Ovary (tissue), 9 donors: ENCODE measurements around the gene POFUT1. TPM values are rescaled to one million over a fixed set of nuclear protein-coding genes. Genes with fewer than 3 reads are reported as not detected.

Experiments used
- DNase-seq, 5 donors: peaks; one replicate each; pipeline ENCODE4 v3.0.0-alpha.2; 2019 to 2020
- H3K27ac ChIP-seq, 2 donors: fragments of 200-600 bp; one replicate each; pipeline versions ENCODE4 v1.5.1 to v1.8.0; 2019 to 2022
- H3K27me3 ChIP-seq: fragments of 200-600 bp; one replicate; pipeline ENCODE4 v1.8.0; 2022
- H3K36me3 ChIP-seq: fragments of 200-600 bp; sonication (generic); one replicate; pipeline ENCODE4 v1.5.1; 2019
- H3K4me1 ChIP-seq: one replicate; pipeline ENCODE4 v1.8.1; 2013; ENCODE audit warnings: mild to moderate bottlenecking, moderate library complexity; ENCODE audit not compliant: insufficient read depth
- H3K4me3 ChIP-seq: fragments of 200-600 bp; sonication (generic); one replicate; pipeline ENCODE4 v1.5.1; 2017
- H3K9me3 ChIP-seq, 2 donors: fragments of 200-600 bp in 1 of 2; sonication (generic) in 1 of 2; one replicate each; pipeline versions ENCODE4 v1.5.1 to v1.8.1; 2013 to 2019; ENCODE audit warnings: mild to moderate bottlenecking in 1 of 2, moderate library complexity in 1 of 2
- EP300 ChIP-seq: sonication (generic); formaldehyde crosslinking; IDR thresholded peaks from one replicate; pipeline ENCODE4 v1.6.1; 2017; ENCODE audit warnings: antibody characterized with exemption
- POLR2A ChIP-seq: fragments of 450-650 bp; IDR thresholded peaks from one replicate; pipeline ENCODE4 v1.6.1; 2017; ENCODE audit warnings: antibody characterized with exemption, mild to moderate bottlenecking, moderate library complexity
- WGBS, 3 donors: extraction: QIAGEN DNeasy Blood & Tissue Kit in 1 of 3; methylation state at CpG; one replicate each; pipeline versions ENCODE4 v1.1.5 to v1.1.7; 2013 to 2017; 5-methylcytosine and 5-hydroxymethylcytosine counted together
- intact Hi-C, 4 donors: fragments of 100-400 bp; cut with DNase I; formaldehyde crosslinking; loops; one replicate each; pipeline versions ENCODE4 v1.11.0 to v1.15.1; 2022 to 2023
- polyA plus RNA-seq, 2 donors: library from polyadenylated mRNA; stranded (reverse); fragments of 200-250 nt in 1 of 2; fragments of 350-450 nt in 1 of 2; fragmentation: Illumina TruSeq in 1 of 2; extraction: RNeasy Lipid Tissue Mini Kit (QIAGEN cat#74804) in 1 of 2; gene quantifications; one replicate each; pipeline ENCODE4 v1.2.3, GENCODE V29; 2013 to 2014
- total RNA-seq, 7 donors: library from RNA; depleted of rRNA in 2 of 7; stranded (reverse); fragments of >200 nt in 2 of 7; fragmentation: NEBNext Ultra II Directional in 3 of 7; extraction: Animal tissue kit (Norgen Biotek cat#: 25700) in 3 of 7; gene quantifications; one replicate each; pipeline versions ENCODE4 v1.1.0 to v1.2.4, GENCODE V29; 2016 to 2023
- TF ChIP-seq, protein P1 (sequence below), 3 donors: fragments of 450-650 bp in 2 of 3; fragments of 200-600 bp in 1 of 3; IDR thresholded peaks; one replicate each; pipeline versions ENCODE4 v1.5.1 to v1.8.0; 2016 to 2022; ENCODE audit warnings: antibody characterized with exemption in 3 of 3, mild to moderate bottlenecking in 1 of 3
- donor health status: DM: no; HTN: no; CAD: no; lungs with moderate emphysema.
- donor health status: DM: no; HTN: no; CAD: no.
- donor health status: Bipolar disorder and iron deficiency.
- donor health status: DM: yes; HTN: yes; CAD: no.
- donor health status: DM: no; HTN: no; CAD: no.
- donor health status: DM: yes; HTN: yes; CAD: no.

Gene POFUT1
- total and polyA plus RNA-seq, 9 donors = 18.0 to 48.4 (median 32.3) TPM

DNA sequence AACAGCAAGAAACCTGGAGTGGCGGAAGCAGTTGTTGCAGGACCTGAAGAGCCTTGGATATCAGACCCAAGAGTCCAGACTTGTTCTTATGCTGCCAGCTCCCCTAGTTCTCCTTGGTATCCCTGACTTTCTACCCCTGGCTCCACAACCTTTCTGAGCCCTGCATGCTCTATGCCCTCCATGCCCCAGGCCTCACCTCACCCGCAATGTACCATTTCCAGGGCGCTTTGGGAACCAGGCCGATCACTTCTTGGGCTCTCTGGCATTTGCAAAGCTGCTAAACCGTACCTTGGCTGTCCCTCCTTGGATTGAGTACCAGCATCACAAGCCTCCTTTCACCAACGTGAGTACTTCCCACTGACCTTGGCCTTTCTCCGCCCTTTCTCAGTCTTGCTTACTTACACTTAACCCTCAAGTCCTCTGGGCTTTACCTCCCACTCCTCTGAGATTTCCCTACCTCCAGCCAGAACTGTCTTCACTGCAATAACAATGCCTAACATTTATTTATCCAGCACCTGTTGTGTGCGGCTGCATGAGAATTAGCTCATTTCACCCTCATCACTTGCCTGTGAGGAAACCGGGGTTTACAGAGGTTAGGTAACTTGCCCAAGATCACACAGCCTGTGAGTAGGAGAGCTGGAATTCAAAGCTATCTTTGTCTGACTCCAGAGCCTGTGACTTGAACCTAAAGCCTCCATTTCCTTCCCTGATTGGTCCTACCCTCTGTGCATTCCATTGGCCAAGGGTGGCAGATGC is 2.3 kb downstream of the POFUT1 start:
- Histone ChIP-seq H3K27ac (no peak overlapping the region), H3K9me3 (no peaks in the 10 kb centered on the region), H3K36me3 (no peaks in the 10 kb centered on the region), H3K4me1 (peaks cover 10% of the 10 kb centered on the region), H3K27me3 (no peaks in the 10 kb centered on the region), H3K4me3 (no peak overlapping the region)
- TF ChIP-seq POLR2A = no peak
- TF ChIP-seq EP300 = no peak
- TF ChIP-seq, protein P1, sequence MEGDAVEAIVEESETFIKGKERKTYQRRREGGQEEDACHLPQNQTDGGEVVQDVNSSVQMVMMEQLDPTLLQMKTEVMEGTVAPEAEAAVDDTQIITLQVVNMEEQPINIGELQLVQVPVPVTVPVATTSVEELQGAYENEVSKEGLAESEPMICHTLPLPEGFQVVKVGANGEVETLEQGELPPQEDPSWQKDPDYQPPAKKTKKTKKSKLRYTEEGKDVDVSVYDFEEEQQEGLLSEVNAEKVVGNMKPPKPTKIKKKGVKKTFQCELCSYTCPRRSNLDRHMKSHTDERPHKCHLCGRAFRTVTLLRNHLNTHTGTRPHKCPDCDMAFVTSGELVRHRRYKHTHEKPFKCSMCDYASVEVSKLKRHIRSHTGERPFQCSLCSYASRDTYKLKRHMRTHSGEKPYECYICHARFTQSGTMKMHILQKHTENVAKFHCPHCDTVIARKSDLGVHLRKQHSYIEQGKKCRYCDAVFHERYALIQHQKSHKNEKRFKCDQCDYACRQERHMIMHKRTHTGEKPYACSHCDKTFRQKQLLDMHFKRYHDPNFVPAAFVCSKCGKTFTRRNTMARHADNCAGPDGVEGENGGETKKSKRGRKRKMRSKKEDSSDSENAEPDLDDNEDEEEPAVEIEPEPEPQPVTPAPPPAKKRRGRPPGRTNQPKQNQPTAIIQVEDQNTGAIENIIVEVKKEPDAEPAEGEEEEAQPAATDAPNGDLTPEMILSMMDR (IDR thresholded peaks at IDR 0.05) = no peak
- WGBS, 3 donors = 60 to 71% (median 66%) methylated on average over 9 of the region's 9 CpGs
- intact Hi-C loops = loop anchor here in 1 of 4 donors (10.0 kb wide), 1 partner anchor 275 kb away; no protein-coding TSS in a partner anchor
- DNase-seq = no peak

DNA sequence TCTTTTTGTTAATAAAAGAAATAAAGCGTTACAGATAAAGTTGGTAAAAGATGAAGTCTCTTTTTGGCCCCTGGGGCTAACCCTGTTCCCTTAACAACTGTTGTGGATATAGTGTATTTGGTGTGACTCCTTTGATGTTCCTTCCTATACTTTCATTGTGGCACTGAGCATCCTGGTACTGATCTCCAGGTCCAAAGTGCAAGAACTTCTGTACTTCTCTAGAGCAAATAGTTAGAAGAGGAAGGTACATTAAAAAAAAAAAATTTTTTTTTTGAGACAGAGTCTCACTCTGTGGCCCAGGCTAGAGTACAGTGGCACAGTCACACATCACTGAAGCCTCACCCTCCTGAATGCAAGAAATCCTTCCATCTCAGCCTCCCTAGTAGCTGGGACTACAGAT is 6.2 kb downstream of the POFUT1 start:
- DNase-seq = no peak
- peaks cover 2% of the 10 kb centered on the region for H3K4me1 ChIP-seq
- H3K27ac ChIP-seq = no peak overlapping the region
- no peak overlapping the region for H3K4me3 ChIP-seq
- H3K9me3 ChIP-seq = no peaks in the 10 kb centered on the region
- 93 to 98% (median 97%) methylated on average over 1 of the region's 1 CpG for whole genome bisulfite sequencing, 3 donors
- TF ChIP-seq POLR2A (no peak), EP300 (no peak)
- TF ChIP-seq, protein P1 (IDR thresholded peaks at IDR 0.05) = no peak
- H3K27me3 ChIP-seq = no peaks in the 10 kb centered on the region
- intact Hi-C loops = no loop called here
- no peaks in the 10 kb centered on the region for H3K36me3 ChIP-seq

DNA sequence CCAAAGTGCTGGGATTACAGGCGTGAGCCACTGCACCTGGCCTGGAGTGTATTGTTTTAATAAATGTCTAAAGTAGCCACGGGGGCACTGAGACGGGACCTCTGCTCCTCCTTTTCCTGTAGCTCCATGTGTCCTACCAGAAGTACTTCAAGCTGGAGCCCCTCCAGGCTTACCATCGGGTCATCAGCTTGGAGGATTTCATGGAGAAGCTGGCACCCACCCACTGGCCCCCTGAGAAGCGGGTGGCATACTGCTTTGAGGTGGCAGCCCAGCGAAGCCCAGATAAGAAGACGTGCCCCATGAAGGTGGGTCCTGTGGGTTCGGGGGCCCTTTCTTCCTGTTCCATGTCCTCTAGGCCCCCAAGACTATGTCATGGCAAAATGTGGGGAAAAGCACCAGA is 7.5 kb downstream of the POFUT1 start:
- TF ChIP-seq EP300 (no peak), POLR2A (no peak)
- TF ChIP-seq, protein P1 (IDR thresholded peaks at IDR 0.05) = no peak
- no peak for DNase-seq
- 80 to 85% (median 82%) methylated on average over 8 of the region's 8 CpGs for WGBS, 3 donors
- no peaks in the 10 kb centered on the region for H3K27me3 ChIP-seq
- no peaks in the 10 kb centered on the region for H3K4me1 ChIP-seq
- no peak overlapping the region for H3K4me3 ChIP-seq
- H3K36me3 ChIP-seq = no peaks in the 10 kb centered on the region
- intact Hi-C loops = no loop called here
- H3K27ac ChIP-seq = no peak overlapping the region
- H3K9me3 ChIP-seq = no peaks in the 10 kb centered on the region

DNA sequence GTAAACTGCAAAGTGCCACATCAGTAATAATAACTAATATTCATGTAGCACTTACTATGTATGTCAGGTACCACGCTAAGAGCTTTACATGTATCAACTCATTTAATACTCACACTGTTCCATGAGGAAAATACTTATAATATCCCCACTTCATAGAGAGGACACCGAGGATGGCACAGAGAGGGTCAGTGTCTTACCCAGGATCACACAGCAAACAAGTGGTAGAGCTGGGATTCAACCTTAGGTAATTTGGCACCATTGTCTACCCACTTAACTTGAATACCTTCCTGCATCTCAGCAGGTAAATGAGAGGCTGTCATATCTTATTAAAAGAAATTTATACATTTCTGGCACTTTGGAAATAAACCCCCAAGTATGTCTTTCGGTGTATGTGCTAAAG is 8.0 kb downstream of the POFUT1 start:
- Histone ChIP-seq H3K4me3 (no peak overlapping the region), H3K27me3 (no peaks in the 10 kb centered on the region), H3K27ac (no peak overlapping the region), H3K4me1 (no peaks in the 10 kb centered on the region), H3K9me3 (no peaks in the 10 kb centered on the region), H3K36me3 (no peaks in the 10 kb centered on the region)
- WGBS, 3 donors = 93 to 98% (median 97%) methylated on average over 3 of the region's 3 CpGs
- TF ChIP-seq POLR2A = no peak
- no peak for TF ChIP-seq EP300
- TF ChIP-seq, protein P1 (IDR thresholded peaks at IDR 0.05) = no peak
- intact Hi-C loops = no loop called here
- no peak for DNase-seq
